Right lung (tissue), 5 donors: ENCODE data around the gene LDLRAD3. TPM values are rescaled to one million over a fixed set of nuclear protein-coding genes. Genes with fewer than 3 reads are reported as not detected.

Source experiments
- DNase-seq, 2 donors: peaks; one replicate each; pipeline ENCODE4 v3.0.0-alpha.2; 2013
- polyA plus RNA-seq, 5 donors: library from polyadenylated mRNA; unstranded; fragments of 120-200 nt; gene quantifications; one replicate each; pipeline versions ENCODE4 v1.2.1 to v1.2.3, GENCODE V29; 2013; ENCODE audit warnings: inconsistent platforms in 1 of 5, low replicate concordance in 1 of 5; ENCODE audit not compliant: insufficient read length in 5 of 5, insufficient read depth in 1 of 5

Gene LDLRAD3
- polyA plus RNA-seq, 5 donors, result 15.8 to 19.1 (median 16.6) TPM

DNA sequence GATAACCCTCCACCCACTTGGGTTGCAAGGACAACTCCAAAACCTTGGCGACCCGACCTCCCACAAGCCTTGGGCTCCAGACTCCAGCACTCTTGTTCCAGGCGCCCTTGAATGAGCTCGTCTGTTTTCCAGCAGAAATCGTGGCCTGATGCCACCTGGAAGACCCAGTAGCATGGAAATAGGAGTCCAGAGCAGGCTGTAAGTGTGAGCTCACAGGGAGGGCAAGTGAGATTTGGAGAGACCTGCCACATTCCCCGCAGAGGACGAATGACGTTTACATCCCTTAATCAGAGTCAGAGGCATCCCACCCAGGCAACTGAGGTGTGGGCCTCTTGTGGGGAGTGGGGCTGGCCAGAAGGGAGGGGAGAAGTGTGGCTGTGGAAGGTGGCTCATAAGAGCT lies 71.9 kb downstream of the LDLRAD3 start:
- DNase-seq, result no peak

DNA sequence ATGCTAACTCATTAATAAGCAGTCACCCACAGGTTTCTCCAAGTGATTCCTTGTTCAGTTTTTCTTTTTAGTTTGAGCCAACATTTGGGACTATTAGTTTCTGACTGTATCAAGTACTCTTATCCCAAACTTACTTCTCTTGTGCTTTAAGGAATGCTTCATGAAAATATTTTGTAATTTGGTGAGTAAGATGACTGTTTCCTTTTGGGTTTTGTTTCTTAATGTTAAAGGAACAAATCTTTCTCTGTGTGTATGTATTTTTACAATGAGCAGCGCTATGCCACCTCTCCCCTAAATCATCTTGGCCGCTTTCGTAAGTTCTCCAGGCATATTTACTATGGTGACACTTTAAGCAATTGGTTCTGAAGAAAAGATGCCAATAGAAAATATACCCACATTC lies 72.4 kb downstream of the LDLRAD3 start:
- DNase-seq, result no peak

- no peak for DNase-seq
Observed at GRCh38 chr11:36016709-36017108, 72.8 kb downstream of the LDLRAD3 start.

DNA sequence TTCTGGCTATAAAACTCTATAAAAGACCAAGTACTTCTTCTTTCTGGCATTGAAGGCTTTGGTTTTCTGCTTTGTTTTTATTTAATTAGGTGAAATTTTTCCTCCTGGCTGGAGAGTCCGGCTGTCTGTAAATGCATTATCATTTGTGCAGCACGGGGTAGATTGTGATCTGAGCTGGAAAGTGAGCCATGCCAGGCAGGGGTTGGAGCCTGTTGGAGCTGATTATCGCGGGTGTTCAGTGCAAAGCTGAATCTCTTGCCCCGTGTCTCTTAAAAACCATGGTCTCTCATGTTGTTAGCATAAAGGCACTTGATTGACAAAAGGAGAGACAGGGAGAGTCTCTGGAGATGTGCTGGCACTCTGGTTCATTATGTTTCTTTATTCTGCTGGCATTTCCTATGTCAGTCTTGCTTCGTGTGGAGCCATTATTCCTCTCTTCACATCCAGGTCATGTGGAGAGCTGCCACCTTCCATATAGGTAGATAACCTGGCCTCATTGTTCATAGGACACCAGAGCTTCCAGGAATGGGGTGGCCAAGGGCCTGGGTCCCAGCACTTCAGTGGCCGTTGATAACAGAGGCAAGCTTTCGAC lies 75.2 kb downstream of the LDLRAD3 start:
- DNase-seq, result no peak

GRCh38 chr11:36019722-36020121 lies 75.9 kb downstream of the LDLRAD3 start:
- DNase-seq, result no peak

GRCh38 chr11:36022882-36023281 lies 79.0 kb downstream of the LDLRAD3 start:
- no peak for DNase-seq

DNA sequence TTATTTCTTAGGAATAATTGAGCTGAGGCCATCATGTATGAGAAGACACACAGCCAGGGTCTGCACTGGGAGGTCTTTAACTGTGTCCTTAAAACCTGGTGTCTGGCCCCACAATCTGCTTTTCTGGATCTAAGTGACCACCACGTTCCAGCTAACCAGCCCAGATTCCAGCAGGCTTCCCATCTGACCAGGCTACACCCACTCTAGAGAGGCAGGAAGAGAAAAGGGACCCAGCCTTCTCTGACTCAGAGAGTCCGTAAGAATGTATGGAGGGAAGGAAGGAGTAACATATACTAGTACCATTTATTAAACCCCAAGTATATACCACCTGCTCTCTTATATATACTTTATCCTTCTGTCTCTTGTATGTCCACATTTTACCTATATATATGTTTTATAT lies 80.1 kb downstream of the LDLRAD3 start:
- DNase-seq, result no peak

DNA sequence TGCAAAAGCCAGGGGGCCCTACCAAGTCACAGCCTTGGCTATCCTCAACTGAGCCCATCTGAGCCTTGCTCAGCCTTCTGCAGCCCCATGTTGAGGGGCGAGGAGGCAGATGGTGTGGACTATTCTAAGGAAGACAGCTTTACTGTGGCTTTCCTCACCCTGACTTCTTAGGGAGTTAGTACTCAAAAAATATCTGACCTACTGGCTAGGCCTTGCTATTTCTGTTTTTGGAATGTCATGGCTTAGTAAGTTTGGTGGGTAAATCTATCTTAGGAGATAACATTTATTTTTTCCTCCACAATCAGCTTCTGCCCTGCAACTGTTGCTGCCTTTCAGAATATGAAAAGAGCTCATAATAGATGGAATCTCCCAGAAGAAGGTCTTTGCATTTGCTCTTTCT lies 80.9 kb downstream of the LDLRAD3 start:
- DNase-seq, result no peak

DNA sequence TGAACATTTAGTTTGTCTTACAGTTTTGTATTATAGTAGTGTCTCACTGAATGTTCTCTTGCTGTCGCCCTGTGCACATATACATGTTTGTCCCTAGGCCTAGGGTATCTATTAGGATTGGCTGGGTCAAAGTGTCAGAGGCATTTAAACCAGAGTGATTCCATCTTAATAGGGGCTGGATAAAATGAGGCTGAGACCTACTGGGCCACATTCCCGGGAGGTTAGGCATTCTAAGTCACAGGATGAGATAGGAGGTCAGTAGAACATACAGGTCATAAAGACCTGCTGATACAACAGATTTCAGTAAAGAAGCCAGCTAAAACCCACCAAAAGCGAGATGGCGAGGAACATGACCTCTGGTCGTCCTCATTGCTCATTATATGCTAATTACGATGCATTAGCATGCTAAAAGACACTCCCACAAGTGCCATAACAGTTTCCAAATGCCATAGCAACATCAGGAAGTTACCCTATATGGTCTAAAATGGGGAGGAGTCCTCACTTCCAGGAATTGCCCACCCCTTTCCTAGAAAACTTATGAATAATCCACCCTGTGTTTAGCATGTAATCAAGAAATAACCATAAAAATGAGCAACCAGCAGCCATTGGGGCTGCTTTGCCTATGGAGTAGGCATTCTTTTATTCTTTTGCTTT lies 82.6 kb downstream of the LDLRAD3 start:
- no peak for DNase-seq

DNA sequence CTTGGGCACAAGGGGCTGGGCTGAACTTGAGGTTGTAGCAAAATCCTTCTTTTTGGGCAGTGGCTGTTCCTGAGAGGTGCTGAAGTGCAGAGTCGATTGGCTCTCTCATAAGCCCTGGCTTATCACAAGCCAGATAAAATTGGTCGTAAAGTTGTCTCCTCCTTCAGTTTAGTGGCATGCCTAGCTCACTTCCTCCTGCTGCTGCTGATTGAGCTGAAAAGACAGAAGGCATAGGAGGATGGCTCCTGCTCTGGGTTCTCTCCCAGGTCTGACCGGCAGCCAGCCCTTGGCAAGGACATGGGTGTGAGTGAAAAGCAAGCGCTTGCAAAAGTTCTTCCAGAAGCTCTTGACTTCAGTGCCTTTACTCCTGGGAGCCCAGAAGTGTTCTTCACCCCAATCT lies 83.9 kb downstream of the LDLRAD3 start:
- no peak for DNase-seq

- no peak for DNase-seq
Observed at GRCh38 chr11:36029616-36030015, 85.8 kb downstream of the LDLRAD3 start.

DNA sequence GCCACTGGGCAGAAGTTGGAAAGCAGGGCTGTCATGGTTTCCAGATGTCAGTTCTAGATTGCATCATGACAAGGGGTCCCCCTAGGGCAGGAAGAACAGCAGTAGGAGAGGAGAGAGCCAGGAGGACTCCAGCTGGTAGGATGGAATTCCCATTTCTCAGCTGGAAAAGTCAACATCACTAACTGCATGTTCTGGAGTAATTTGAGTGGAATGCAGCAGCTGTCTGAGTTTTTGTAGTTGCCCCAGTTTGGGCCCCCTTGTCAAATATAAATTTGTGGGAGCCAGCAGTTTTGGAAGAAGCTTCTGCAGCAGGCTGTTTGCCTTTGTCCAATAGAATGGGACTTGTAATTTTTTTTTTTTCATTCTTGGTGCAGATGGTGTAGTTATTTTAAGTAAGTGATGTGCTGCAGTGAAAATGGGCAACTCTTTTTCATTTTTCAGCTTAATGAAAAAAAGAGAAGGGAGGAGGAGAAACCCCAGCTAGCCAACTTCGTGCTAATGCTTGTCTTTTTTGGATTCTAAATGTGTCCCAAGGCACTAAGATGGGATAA lies 86.9 kb downstream of the LDLRAD3 start:
- no peak for DNase-seq

GRCh38 chr11:36033082-36033751 lies 89.4 kb downstream of the LDLRAD3 start:
- DNase-seq, result no peak

DNA sequence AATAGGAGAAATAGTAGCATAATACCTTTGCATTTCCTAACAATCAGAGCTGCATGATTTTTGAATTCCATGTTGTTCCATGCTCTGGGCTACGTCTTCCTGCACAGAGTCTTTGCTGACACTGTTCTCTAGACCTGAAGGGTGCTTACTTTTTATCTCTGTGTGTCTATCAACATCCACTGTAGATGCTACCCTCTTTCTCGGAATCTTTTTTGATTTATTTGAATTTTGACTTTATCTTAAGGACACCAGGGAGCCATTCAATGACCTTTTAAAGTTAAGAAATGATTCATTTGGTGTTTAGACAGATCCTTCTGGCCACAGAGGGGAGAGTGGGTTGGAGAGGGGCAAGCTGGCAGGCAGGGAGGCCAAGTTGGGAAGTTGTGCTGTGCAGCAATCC lies 90.1 kb downstream of the LDLRAD3 start:
- no peak for DNase-seq

- no peak for DNase-seq
Observed at GRCh38 chr11:36034551-36035331, 90.9 kb downstream of the LDLRAD3 start.

- DNase-seq, result no peak
Observed at GRCh38 chr11:36035454-36035853, 91.6 kb downstream of the LDLRAD3 start.

- DNase-seq, result no peak
Observed at GRCh38 chr11:36035999-36036398, 92.1 kb downstream of the LDLRAD3 start.

- no peak for DNase-seq
Observed at GRCh38 chr11:36037031-36037430, 93.2 kb downstream of the LDLRAD3 start.

GRCh38 chr11:36038541-36038940 lies 94.7 kb downstream of the LDLRAD3 start:
- no peak for DNase-seq

- DNase-seq, result peak; percentile 60
Observed at GRCh38 chr11:36039471-36039870, 95.6 kb downstream of the LDLRAD3 start.

DNA sequence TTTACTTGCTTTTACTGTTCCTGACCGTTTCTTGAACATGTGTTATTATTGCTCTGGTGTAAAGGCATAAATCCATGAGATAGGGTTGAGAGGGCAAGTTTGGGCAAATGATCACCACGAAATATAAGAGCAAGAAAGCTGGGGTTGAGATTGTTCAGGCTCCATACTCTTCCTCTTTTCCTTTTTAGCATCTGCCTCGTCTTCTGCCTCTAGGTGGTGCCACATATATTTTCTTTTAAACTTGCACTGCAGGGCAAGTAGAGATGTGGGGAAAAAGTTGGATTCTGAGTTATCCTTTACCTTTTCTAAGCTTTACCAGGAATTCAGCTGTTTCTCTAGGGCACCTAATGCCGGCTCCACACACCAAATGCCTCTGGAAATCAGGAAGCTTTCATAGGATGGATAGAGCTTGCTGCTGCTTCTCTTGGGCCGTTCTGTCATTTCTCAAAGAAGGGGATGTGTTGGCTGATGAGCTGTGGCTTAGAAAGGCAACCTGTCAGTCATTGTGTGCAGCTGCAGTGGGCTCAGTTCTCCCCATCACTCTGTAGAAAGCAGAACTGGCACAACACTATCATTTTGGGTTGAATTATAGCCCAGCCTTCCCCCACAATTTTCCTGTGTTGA lies 98.2 kb downstream of the LDLRAD3 start:
- DNase-seq, result no peak

GRCh38 chr11:36044636-36045035 lies 100.8 kb downstream of the LDLRAD3 start:
- DNase-seq, result no peak
